COR-L47 (cell line): ENCODE results near the gene TAF6.

Source experiments
- DNase-seq: peaks from one replicate; lab custom pipeline; 2025; lab: John Stamatoyannopoulos, UW

Gene TAF6

GRCh38 chr7:100120733-100121036 is 1.5 kb upstream of the TAF6 start:
- no peak for DNase-seq

GRCh38 chr7:100119970-100120732 is 993 bp upstream of the TAF6 start:
- no peak for DNase-seq

GRCh38 chr7:100118388-100119071 is 628 bp downstream of the TAF6 start:
- DNase-seq: no peak

GRCh38 chr7:100115026-100115425 is 4.1 kb downstream of the TAF6 start:
- DNase-seq: no peak

- DNase-seq: no peak
Measured at GRCh38 chr7:100111914-100112313, 7.2 kb downstream of the TAF6 start.

- DNase-seq: no peak
Measured at GRCh38 chr7:100111156-100111555, 8.0 kb downstream of the TAF6 start.

GRCh38 chr7:100109521-100110163 is 9.5 kb downstream of the TAF6 start:
- no peak for DNase-seq

GRCh38 chr7:100107890-100108289 is 11.3 kb downstream of the TAF6 start:
- DNase-seq: no peak

- DNase-seq: no peak
Measured at GRCh38 chr7:100107125-100107737, 11.9 kb downstream of the TAF6 start.

GRCh38 chr7:100106633-100107032 is 12.5 kb downstream of the TAF6 start:
- DNase-seq: no peak

- no peak for DNase-seq
Measured at GRCh38 chr7:100105534-100105933, 13.6 kb downstream of the TAF6 start.

- DNase-seq: no peak
Measured at GRCh38 chr7:100102950-100103840, 16.0 kb downstream of the TAF6 start.

GRCh38 chr7:100101016-100101862 is 17.9 kb downstream of the TAF6 start, which contains the start of the genes AP4M1 and MCM7:
Gene AP4M1, plus strand, starts transcription at chr7:100101643. Its CDS starts 72 bp downstream, at chr7:100101715.
Gene MCM7, minus strand, starts transcription at chr7:100101397. Its CDS starts 103 bp downstream, at chr7:100101294.
- peak; percentile 98 for DNase-seq

GRCh38 chr7:100100420-100101015 is 18.6 kb downstream of the TAF6 start:
- DNase-seq: peak; percentile 94

GRCh38 chr7:100099452-100099851 is 19.7 kb downstream of the TAF6 start:
- no peak for DNase-seq

GRCh38 chr7:100098913-100099312 is 20.2 kb downstream of the TAF6 start:
- DNase-seq: no peak

- no peak for DNase-seq
Measured at GRCh38 chr7:100095704-100096103, 23.5 kb downstream of the TAF6 start.

GRCh38 chr7:100095289-100095688 is 23.9 kb downstream of the TAF6 start:
- DNase-seq: no peak

- DNase-seq: no peak
Measured at GRCh38 chr7:100093925-100094486, 25.2 kb downstream of the TAF6 start.

GRCh38 chr7:100093498-100093897 is 25.7 kb downstream of the TAF6 start:
- no peak for DNase-seq
